ENCODE results near the gene PTRH2. TPM values are rescaled to one million over a fixed set of nuclear protein-coding genes. Genes with fewer than 3 reads are reported as not detected.
A peak's percentile ranks its signal among the peaks of the same experiment; 100 is the strongest.
"Not testable (repeated sequence)": the region's sequence is repeated elsewhere in the genome, so short reads cannot be mapped to it uniquely, and the experiment has no call there.

Gene PTRH2
- total RNA-seq (10 to 100 TPM in 3 of 5 donors, 1 to 10 TPM in 2; 5.4 to 18.8 (median 15.3) TPM), total RNA-seq (6.7 to 92.1 (median 15.4) reads per million in 29 experiments)
- 12.5 TPM for total RNA-seq (2013)

DNA sequence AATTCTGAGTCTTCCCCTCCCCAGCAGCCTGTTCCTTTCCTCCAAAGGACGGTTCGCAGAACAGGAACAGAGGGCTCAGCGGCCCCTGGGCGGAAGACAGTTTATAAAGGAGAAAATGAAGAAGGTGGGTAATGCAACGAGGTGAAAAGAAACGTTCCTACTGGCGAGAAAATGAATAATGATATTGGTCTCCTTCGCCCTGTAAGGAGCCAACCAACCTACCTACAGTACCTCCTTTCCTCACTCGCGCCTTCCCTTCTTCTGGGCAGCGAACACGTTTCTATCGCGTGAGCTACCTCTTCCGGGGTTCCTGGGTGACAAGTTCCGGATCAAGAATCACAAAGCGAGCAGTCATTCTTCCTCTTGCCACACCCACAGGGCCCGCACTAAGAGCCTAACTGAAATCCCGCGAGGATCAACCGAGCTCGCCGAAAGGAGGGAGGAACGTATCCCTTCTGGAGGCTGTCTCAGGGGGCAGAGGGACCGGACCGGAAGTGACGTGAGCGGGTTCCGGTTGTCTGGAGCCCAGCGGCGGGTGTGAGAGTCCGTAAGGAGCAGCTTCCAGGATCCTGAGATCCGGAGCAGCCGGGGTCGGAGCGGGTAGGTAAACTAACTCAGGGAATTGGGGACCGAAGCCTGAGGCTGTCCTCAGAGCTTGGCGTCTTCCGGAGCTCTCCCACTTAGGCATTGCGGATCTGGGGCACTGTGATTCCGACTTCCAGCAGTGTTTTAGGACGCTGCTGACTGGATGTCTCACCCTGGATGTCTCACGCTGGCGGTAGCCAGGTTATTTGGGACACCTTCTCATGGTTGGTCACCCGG, at the start of gene PTRH2, which contains the start of gene VMP1:
Gene PTRH2 (minus strand): TSS at position 282 of the 822 bp plus-strand sequence. CDS start 9,452 bp downstream, outside the sequence.
Gene VMP1 (plus strand): TSS at position 506 of the 822 bp plus-strand sequence. CDS start 23,793 bp downstream, outside the sequence.
- Mint-ChIP-seq H3K27ac (peak within 1 kb of the TSS; percentile 97 to 100), H3K4me3 (peak within 1 kb of the TSS; percentile 96 to 97 (median 96)), H3K36me3 (peaks cover 11% of the 10 kb centered on the region), H3K4me1 (peaks cover 67 to 93% (median 79%) of the 10 kb centered on the region in 3 donors), H3K9me3 (no peaks in the 10 kb centered on the region), H3K27me3 (no peaks in the 10 kb centered on the region)
- H3K4me3 ChIP-seq (ENCODE audit: control insufficient read depth in 1 of 2, extremely low read depth in 1 of 2, low read length in 1 of 2): peak within 1 kb of the TSS; percentile 63 to 88
- peak within 1 kb of the TSS; percentile 89 for H3K27ac ChIP-seq (ENCODE audit: low read length)
- peaks cover 0 to 2% of the 10 kb centered on the region in 2 donors for H3K36me3 ChIP-seq (ENCODE audit: control insufficient read depth in 2 of 2, extremely low read depth in 1 of 2, insufficient read depth in 1 of 2, low read length in 1 of 2)
- whole genome bisulfite sequencing (ENCODE audit: insufficient coverage): 1% methylated on average over 32 of the region's 45 CpGs
- no peaks in the 10 kb centered on the region for H3K9me3 ChIP-seq
- H3K4me1 ChIP-seq (ENCODE audit: control insufficient read depth in 1 of 2, extremely low read depth in 1 of 2, insufficient read depth in 2 of 2, low read length in 2 of 2): peaks cover 16 to 32% of the 10 kb centered on the region in 2 experiments
- ATAC-seq (replicated peaks in 1 of 4): peak; percentile 91 to 92 (median 92)
- DNase-seq: peak; percentile 68 to 94 (median 87)
- no peaks in the 10 kb centered on the region for H3K27me3 ChIP-seq (replicated peaks in 1 of 2; ENCODE audit: control insufficient read depth in 2 of 2, extremely low read depth in 1 of 2, insufficient read depth in 2 of 2, low read length in 1 of 2)
- CTCF ChIA-PET: interaction anchor here (0.5 to 3.1 kb wide), 6 partner anchors 36 to 937 kb away, joined by 3 to 15 read pairs (median 4); no protein-coding TSS in a partner anchor
- POLR2A ChIA-PET: interaction anchor here (0.5 to 0.6 kb wide), 2 partner anchors 151 to 184 kb away, joined by 3 read pairs; no protein-coding TSS in a partner anchor

DNA sequence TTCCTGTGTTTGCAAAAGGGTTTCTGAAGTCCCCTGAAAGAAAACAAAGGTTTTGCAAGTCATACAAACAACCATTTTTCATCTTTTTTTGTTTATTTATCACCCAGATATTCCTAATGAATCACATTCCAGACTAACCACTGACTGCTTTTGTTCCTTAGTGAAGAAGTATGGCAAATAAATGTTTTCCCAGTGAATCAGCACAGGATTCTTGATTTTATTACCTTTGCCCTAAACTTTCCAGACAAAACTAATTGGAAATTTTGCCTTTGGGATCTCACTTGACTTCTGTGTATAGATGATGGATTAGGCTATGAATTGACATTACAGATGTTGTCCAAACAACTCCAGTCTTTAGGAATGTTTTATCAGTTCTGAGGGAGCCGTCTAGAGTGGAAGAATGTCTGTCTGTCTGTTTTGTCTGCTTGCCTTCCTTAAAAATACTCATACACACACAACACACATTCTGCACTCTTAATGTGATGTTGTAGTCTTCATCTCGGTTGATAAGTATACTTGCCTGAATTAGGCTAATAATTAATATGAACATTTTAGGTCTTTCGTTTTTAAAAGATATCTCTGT, 49.1 kb upstream of the PTRH2 start:
- Mint-ChIP-seq H3K4me3 (no peak overlapping the region), H3K27ac (peak overlapping the region; percentile 74 to 86), H3K36me3 (peaks cover 20% of the 10 kb centered on the region), H3K27me3 (no peaks in the 10 kb centered on the region), H3K4me1 (peaks cover 22 to 47% (median 45%) of the 10 kb centered on the region in 3 donors), H3K9me3 (peaks cover 0 to 5% (median 4%) of the 10 kb centered on the region in 3 donors)
- POLR2A ChIA-PET: no interaction called here
- no peaks in the 10 kb centered on the region for H3K9me3 ChIP-seq
- H3K27ac ChIP-seq (ENCODE audit: low read length): no peak overlapping the region
- CTCF ChIA-PET: interaction anchor here in 1 of 2 donors (0.6 to 0.7 kb wide), 2 partner anchors 30 to 135 kb away, joined by 3 read pairs; no protein-coding TSS in a partner anchor
- H3K27me3 ChIP-seq (replicated peaks in 1 of 2; ENCODE audit: control insufficient read depth in 2 of 2, extremely low read depth in 1 of 2, insufficient read depth in 2 of 2, low read length in 1 of 2): no peaks in the 10 kb centered on the region
- DNase-seq (no peak), ATAC-seq (replicated peaks in 1 of 4) (no peak)
- H3K36me3 ChIP-seq (ENCODE audit: control insufficient read depth in 2 of 2, extremely low read depth in 1 of 2, insufficient read depth in 1 of 2, low read length in 1 of 2): peaks cover 0 to 4% of the 10 kb centered on the region in 2 donors
- no CpG with 5 or more reads among the region's 3 CpGs for WGBS (ENCODE audit: insufficient coverage)
- no peak overlapping the region for H3K4me3 ChIP-seq (ENCODE audit: control insufficient read depth in 1 of 2, extremely low read depth in 1 of 2, low read length in 1 of 2)
- no peaks in the 10 kb centered on the region for H3K4me1 ChIP-seq (ENCODE audit: control insufficient read depth in 1 of 2, extremely low read depth in 1 of 2, insufficient read depth in 2 of 2, low read length in 2 of 2)

DNA sequence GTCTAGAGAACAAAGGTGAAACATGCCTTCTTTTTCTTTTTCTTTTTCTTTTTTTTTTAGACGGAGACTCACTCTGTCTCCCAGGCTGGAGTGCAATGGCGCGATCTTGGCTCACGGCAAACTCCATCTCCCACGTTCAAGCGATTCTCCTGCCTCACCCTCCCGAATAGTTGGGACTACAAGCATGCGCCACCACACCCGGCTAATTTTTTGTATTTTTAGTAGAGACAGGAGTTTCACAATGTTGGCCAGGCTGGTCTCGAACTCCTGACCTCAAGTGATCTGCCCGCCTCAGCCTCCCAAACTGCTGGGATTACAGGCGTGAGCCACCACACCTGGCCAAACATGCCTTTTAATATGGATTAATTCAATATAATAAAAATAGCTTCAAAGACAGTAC, 47.8 kb upstream of the PTRH2 start:
- H3K4me1 Mint-ChIP-seq: peaks cover 18 to 47% (median 42%) of the 10 kb centered on the region in 3 donors
- not testable (repeated sequence) for H3K9me3 Mint-ChIP-seq; H3K4me1 ChIP-seq (ENCODE audit: control insufficient read depth in 1 of 2, extremely low read depth in 1 of 2, insufficient read depth in 2 of 2, low read length in 2 of 2); DNase-seq; ATAC-seq (replicated peaks in 1 of 4); H3K4me3 ChIP-seq (ENCODE audit: control insufficient read depth in 1 of 2, extremely low read depth in 1 of 2, low read length in 1 of 2); H3K27me3 Mint-ChIP-seq; H3K9me3 ChIP-seq; H3K27ac ChIP-seq (ENCODE audit: low read length); H3K27me3 ChIP-seq (replicated peaks in 1 of 2; ENCODE audit: control insufficient read depth in 2 of 2, extremely low read depth in 1 of 2, insufficient read depth in 2 of 2, low read length in 1 of 2); H3K36me3 ChIP-seq (ENCODE audit: control insufficient read depth in 2 of 2, extremely low read depth in 1 of 2, insufficient read depth in 1 of 2, low read length in 1 of 2)
- peak overlapping the region; percentile 61 to 87 for H3K27ac Mint-ChIP-seq
- peak overlapping the region in 1 of 3 donors; percentile 1 for H3K4me3 Mint-ChIP-seq
- 100% methylated on average over 4 of the region's 12 CpGs for WGBS (ENCODE audit: insufficient coverage)
- ChIA-PET POLR2A (interaction anchor here in 1 of 2 donors (0.7 kb wide), 1 partner anchor 20 kb away, joined by 5 read pairs; no protein-coding TSS in a partner anchor), CTCF (interaction anchor here (0.6 to 4.1 kb wide), 15 partner anchors 20 to 540 kb away, joined by 3 to 37 read pairs (median 5); partner anchors contain the start of genes RPS6KB1 (in 1 of the 2) and TUBD1 (in 1 of the 2))
- H3K36me3 Mint-ChIP-seq: peaks cover 17% of the 10 kb centered on the region

DNA sequence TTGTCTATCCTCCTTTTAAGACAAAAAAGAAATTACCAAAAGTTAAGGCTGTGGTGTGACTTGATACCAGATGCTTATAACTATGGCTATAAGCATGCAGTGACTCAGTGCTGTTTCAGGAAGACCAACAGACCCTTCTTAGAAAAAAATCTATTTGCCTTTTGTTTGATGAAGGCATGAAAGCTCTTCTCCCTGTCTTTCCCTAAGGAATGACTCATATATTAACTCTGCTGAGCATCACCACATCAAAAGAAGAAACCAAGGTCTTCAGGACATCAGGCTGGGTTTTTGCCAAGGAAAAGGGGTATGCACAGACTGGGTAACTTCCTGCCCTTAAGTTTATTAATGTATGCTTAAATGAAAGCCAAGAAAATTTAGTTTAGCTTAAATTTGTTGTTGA, 47.3 kb upstream of the PTRH2 start:
- Histone ChIP-seq H3K9me3 (no peaks in the 10 kb centered on the region), H3K4me3 (ENCODE audit: control insufficient read depth in 1 of 2, extremely low read depth in 1 of 2, low read length in 1 of 2) (no peak overlapping the region), H3K27ac (ENCODE audit: low read length) (peak overlapping the region; percentile 47), H3K27me3 (replicated peaks in 1 of 2; ENCODE audit: control insufficient read depth in 2 of 2, extremely low read depth in 1 of 2, insufficient read depth in 2 of 2, low read length in 1 of 2) (no peaks in the 10 kb centered on the region), H3K4me1 (ENCODE audit: control insufficient read depth in 1 of 2, extremely low read depth in 1 of 2, insufficient read depth in 2 of 2, low read length in 2 of 2) (no peaks in the 10 kb centered on the region), H3K36me3 (ENCODE audit: control insufficient read depth in 2 of 2, extremely low read depth in 1 of 2, insufficient read depth in 1 of 2, low read length in 1 of 2) (peaks cover 0 to 4% of the 10 kb centered on the region in 2 donors)
- H3K9me3 Mint-ChIP-seq: peaks cover 0 to 2% (median 2%) of the 10 kb centered on the region in 3 donors
- peak overlapping the region; percentile 87 to 93 for H3K27ac Mint-ChIP-seq
- ChIA-PET CTCF (interaction anchor here (0.5 to 4.1 kb wide), 29 partner anchors 9 to 540 kb away, joined by 3 to 37 read pairs (median 6); partner anchors contain the start of genes PTRH2 (in 1 of the 2), RPS6KB1 (in 1 of the 2), TUBD1 (in 1 of the 2) and VMP1 (in 1 of the 2)), POLR2A (interaction anchor here (0.6 to 0.7 kb wide), 4 partner anchors 20 to 104 kb away, joined by 4 to 7 read pairs (median 5); no protein-coding TSS in a partner anchor)
- H3K4me3 Mint-ChIP-seq: peak overlapping the region in 2 of 3 donors; percentile 1 to 63
- DNase-seq: peak in 1 of 35 experiments; percentile 25
- H3K36me3 Mint-ChIP-seq: peaks cover 14% of the 10 kb centered on the region
- no peaks in the 10 kb centered on the region for H3K27me3 Mint-ChIP-seq
- peaks cover 18 to 47% (median 42%) of the 10 kb centered on the region in 3 donors for H3K4me1 Mint-ChIP-seq
- ATAC-seq (replicated peaks in 1 of 4): peak in 3 of 4 experiments; percentile 44 to 63 (median 62)

DNA sequence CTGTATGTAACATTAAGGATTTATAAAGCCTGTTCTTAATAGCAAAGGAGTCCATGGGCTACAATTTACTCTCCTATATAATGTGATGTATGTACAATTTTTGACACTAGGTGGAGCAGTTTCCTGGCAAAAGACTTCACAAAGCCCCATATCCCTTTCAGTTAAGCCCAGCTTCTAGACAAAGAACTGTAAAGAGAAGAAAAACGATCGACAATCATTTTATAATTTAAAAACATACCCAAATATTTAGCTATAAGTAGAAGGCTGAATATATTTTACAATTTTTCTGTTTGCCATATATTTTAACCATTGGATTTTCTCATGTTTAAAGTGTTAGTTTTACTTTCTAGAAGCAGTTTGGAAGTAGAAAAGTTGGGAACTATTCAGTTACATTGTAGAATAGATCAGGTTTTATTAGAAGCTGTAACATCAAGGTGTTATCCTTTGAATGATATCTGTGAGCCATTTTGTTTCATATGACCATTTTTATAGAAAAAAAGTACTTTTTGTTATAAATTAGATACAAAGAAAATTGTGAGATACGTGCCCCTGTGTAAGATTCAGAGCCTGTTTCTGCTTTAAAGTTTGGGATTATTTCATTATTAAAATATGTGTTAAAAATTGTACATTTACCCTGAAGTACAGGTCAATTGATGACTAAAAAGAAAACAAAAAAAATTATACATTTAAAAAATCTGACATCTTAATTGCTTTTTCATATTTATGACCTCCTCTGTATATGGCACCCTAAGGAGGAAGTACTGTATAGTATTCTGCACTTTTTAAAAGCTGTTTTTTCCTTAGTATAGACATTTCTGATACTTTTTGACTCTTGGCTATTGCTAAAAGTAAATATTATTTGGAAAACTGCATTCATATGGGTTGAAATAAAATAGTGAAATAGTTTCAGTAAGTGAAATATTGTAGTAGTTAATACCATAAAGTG, 46.6 kb upstream of the PTRH2 start:
- Mint-ChIP-seq H3K27me3 (no peaks in the 10 kb centered on the region), H3K9me3 (no peaks in the 10 kb centered on the region), H3K4me1 (peaks cover 18 to 47% (median 42%) of the 10 kb centered on the region in 3 donors), H3K4me3 (peak overlapping the region; percentile 20 to 63 (median 56)), H3K27ac (peak overlapping the region; percentile 87 to 93), H3K36me3 (peaks cover 9% of the 10 kb centered on the region)
- Histone ChIP-seq H3K27ac (ENCODE audit: low read length) (peak overlapping the region; percentile 47), H3K4me3 (ENCODE audit: control insufficient read depth in 1 of 2, extremely low read depth in 1 of 2, low read length in 1 of 2) (no peak overlapping the region), H3K36me3 (ENCODE audit: control insufficient read depth in 2 of 2, extremely low read depth in 1 of 2, insufficient read depth in 1 of 2, low read length in 1 of 2) (peaks cover 0 to 4% of the 10 kb centered on the region in 2 donors), H3K4me1 (ENCODE audit: control insufficient read depth in 1 of 2, extremely low read depth in 1 of 2, insufficient read depth in 2 of 2, low read length in 2 of 2) (no peaks in the 10 kb centered on the region), H3K27me3 (replicated peaks in 1 of 2; ENCODE audit: control insufficient read depth in 2 of 2, extremely low read depth in 1 of 2, insufficient read depth in 2 of 2, low read length in 1 of 2) (no peaks in the 10 kb centered on the region), H3K9me3 (no peaks in the 10 kb centered on the region)
- no CpG with 5 or more reads among the region's 3 CpGs for WGBS (ENCODE audit: insufficient coverage)
- ChIA-PET CTCF (interaction anchor here (0.5 to 4.1 kb wide), 38 partner anchors 8 to 599 kb away, joined by 3 to 37 read pairs (median 5); partner anchors contain the start of genes PRR11 (in 1 of the 2), PTRH2 (in 1 of the 2), RPS6KB1 (in 1 of the 2) and SKA2 (in 1 of the 2)), POLR2A (interaction anchor here (0.6 to 1.8 kb wide), 7 partner anchors 9 to 105 kb away, joined by 3 to 10 read pairs (median 5); no protein-coding TSS in a partner anchor)
- peak; percentile 85 to 92 (median 90) for ATAC-seq (replicated peaks in 1 of 4)
- peak in 14 of 35 experiments; percentile 2 to 89 (median 13) for DNase-seq

Data from T-cell (primary cell).